ENCODE results near the gene STK31. TPM values are rescaled to one million over a fixed set of nuclear protein-coding genes. Genes with fewer than 3 reads are reported as not detected.
"Not testable (repeated sequence)": the region's sequence is repeated elsewhere in the genome, so short reads cannot be mapped to it uniquely, and the experiment has no call there.

Gene STK31
- total RNA-seq, 1 donor from 2014 or later: 0.12 TPM

DNA sequence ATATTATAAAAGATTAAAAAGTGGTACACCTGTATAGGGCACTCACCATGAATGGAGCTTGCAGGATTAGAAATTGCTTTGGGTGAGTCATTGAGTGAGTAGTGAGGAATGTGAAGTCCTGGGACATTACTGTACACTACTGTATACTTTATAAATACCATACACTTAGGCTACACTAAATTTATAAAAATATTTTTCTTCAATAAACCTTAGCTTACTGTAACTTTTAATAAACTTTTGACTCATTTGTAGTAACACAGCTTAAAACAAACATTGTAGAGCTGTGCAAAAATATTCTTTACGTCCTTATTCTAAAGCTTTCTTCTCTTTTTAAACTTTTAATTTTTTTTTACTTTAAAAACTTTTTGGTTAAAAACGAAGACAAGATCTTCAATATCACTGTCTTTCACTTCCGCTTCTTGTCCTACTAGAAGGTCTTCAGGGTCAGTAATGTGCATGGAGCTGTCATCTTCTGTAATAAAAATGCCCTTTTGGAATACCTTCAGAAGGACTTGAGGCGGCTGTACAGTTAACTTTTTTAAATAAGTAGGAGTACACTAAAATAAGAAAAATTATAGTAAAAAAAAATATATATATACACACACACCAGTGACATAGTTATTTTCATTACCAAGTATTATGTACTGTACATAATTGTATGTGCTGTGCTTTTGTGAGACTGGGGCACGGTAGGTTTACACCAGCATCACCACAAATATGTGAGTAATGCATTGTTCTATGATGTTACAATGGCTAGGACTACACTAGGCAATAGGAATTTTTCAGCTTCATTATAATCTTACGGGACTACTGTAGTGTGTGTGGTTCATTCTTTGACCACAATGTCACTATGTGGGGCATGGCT is 3.5 kb downstream of the STK31 start:
- peak; percentile 48 for DNase-seq (ENCODE audit: low read depth)
- H3K4me3 ChIP-seq (ENCODE audit: low read depth, low read length): no peak overlapping the region
- TF ChIP-seq, protein P1, sequence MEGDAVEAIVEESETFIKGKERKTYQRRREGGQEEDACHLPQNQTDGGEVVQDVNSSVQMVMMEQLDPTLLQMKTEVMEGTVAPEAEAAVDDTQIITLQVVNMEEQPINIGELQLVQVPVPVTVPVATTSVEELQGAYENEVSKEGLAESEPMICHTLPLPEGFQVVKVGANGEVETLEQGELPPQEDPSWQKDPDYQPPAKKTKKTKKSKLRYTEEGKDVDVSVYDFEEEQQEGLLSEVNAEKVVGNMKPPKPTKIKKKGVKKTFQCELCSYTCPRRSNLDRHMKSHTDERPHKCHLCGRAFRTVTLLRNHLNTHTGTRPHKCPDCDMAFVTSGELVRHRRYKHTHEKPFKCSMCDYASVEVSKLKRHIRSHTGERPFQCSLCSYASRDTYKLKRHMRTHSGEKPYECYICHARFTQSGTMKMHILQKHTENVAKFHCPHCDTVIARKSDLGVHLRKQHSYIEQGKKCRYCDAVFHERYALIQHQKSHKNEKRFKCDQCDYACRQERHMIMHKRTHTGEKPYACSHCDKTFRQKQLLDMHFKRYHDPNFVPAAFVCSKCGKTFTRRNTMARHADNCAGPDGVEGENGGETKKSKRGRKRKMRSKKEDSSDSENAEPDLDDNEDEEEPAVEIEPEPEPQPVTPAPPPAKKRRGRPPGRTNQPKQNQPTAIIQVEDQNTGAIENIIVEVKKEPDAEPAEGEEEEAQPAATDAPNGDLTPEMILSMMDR (conservative IDR thresholded peaks at IDR 0.05; ENCODE audit: low read depth, low read length): no peak

DNA sequence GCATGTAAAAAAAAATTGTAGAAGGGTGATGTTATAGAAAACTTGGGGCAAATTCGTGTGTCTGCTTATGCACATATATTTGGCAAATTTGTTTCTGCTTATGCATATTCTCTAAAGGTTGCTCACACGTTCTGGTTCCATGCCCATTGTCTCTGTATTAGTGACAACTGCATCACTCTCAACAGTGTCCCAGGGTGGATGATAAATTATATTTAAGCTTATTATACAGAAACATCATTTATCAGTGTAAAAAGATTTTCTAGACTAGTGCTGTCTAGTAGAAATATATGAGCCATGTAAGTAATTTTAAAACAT is 4.1 kb downstream of the STK31 start:
- no peak for DNase-seq (ENCODE audit: low read depth)
- TF ChIP-seq, protein P1 (conservative IDR thresholded peaks at IDR 0.05; ENCODE audit: low read depth, low read length): no peak
- H3K4me3 ChIP-seq (ENCODE audit: low read depth, low read length): no peak overlapping the region

DNA sequence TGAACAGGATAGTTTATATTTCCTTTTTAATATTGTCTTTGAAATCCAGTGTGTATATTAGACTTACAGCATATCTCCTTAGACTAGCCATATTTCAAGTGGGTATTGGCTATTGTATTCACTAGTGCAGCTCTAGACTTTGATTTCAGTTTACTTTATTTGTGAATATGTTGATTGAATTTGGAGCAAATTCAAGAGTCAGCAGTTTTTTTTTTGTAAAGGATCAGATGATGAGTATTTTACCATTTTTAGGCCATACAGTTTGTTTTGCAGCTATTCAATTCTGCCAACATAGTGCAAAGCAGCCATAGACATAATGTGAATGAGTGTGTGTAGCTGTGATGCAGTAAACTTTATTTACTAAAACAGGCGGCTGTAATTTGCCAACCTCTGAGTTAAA is 4.6 kb downstream of the STK31 start:
- TF ChIP-seq, protein P1 (conservative IDR thresholded peaks at IDR 0.05; ENCODE audit: low read depth, low read length): no peak
- no peak for DNase-seq (ENCODE audit: low read depth)
- no peak overlapping the region for H3K4me3 ChIP-seq (ENCODE audit: low read depth, low read length)

DNA sequence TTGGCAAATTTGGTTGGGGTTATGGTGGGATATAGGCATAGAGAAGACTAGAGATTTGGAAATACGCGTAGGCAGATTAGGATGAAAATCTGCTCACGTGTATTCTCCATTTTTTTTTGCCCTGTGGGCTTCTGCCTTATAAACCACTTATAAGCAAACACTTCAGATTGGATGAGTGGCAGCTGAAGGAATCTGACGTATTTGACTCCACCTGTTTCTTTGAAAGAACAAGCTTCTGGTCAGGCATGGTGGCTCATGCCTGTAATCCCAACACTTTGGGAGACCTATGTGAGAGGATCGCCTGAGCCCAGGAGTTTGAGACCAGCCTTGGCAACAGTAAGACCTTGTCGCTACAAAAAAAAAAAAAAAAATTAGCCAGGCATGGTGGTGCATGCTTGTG is 5.1 kb downstream of the STK31 start:
- no peak for DNase-seq (ENCODE audit: low read depth)
- TF ChIP-seq, protein P1 (conservative IDR thresholded peaks at IDR 0.05; ENCODE audit: low read depth, low read length): no peak
- H3K4me3 ChIP-seq (ENCODE audit: low read depth, low read length): no peak overlapping the region

DNA sequence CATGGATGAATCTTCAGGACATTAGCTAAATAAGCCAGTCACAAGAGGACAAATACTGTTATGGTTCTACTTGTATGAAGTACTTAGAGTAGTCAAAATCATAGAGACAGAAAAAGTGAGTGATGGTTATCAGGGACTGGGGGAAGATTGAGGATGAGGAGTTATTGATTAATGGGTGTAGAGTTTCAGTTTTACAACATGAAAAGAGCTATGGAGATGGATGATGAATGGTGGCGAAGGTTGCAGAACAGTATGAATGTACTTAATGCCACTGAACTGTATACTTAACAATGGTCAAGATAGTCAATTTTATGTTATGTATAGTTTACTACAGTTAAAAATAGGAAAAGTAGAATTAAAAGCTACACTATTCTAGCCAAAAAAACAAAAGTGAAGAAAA is 7.8 kb downstream of the STK31 start:
- H3K4me3 ChIP-seq (ENCODE audit: low read depth, low read length): no peak overlapping the region
- no peak for DNase-seq (ENCODE audit: low read depth)
- TF ChIP-seq, protein P1 (conservative IDR thresholded peaks at IDR 0.05; ENCODE audit: low read depth, low read length): no peak

DNA sequence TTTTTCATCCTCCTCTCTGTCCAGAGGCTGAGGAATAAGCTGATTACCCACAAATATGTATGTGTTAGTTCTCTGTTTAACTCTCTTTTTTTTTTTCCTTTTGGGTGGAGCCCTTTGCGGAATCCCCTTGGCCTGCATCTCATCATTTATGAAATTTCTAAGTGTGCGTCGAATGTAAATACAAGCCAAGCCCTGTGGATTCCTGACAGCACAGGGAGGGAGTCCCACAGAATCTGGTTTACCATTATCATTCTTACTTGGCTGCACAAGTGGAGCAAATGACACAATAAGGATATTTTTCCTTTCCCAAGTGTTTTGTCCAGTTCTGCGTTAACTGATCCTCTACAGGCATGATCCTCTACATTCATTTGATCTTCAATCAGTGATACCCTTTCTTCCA is 11.4 kb downstream of the STK31 start:
- no peak overlapping the region for H3K4me3 ChIP-seq (ENCODE audit: low read depth, low read length)
- DNase-seq (ENCODE audit: low read depth): no peak
- TF ChIP-seq, protein P1 (conservative IDR thresholded peaks at IDR 0.05; ENCODE audit: low read depth, low read length): no peak

DNA sequence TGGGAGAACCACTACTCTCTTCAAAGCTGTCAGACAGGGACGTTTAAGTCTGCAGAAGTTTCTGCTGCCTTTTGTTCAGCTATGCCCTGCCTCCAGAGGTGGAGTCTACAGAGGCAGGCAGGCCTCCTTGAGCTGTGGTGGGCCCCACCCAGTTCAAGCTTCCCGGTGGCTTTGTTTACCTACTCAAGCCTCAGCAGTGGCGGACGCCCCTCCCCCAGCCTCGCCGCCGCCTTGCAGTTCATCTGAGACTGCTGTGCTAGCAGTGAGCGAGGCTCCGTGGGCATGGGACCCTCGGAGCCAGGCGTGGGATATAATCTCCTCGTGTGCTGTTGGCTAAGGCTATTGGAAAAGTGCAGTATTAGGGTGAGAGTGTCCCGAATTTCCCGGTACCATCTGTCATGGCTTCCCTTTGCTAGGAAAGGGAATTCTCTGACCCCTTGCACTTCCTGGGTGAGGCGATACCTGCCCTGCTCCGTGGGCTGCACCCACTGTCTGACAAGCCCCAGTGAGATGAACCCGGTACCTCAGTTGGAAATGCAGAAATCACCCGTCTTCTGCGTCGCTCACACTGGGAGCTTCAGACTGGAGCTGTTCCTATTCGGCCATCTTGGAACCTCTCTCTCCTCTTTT is 12.7 kb downstream of the STK31 start:
- not testable (repeated sequence) for H3K4me3 ChIP-seq (ENCODE audit: low read depth, low read length); DNase-seq (ENCODE audit: low read depth)

DNA sequence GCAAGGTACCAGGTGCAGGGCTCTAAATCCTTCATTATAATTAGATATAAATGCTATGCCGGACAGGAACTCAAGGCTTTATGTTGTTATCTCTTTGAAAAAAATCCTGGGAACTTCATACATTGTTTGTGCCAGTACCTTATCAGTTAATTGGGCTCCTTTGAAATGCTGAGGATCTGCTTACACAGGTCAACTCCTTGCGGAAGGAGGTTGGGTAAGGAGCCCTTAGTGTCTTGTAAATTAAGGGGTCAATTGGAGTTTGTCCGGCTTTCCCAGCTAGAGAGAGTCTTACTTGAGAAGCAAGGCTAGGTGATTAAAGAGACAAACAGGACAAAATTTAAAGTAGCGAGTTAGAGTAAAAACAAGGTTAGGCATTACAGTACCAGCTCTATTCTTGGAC is 14.1 kb downstream of the STK31 start:
- not testable (repeated sequence) for H3K4me3 ChIP-seq (ENCODE audit: low read depth, low read length); DNase-seq (ENCODE audit: low read depth)

Data from epithelial cell of proximal tubule (primary cell).